ENCODE measurements around the gene XIAP. TPM values are rescaled to one million over a fixed set of nuclear protein-coding genes. Genes with fewer than 3 reads are reported as not detected.

XIAP gene
- total and polyA plus RNA-seq, 9 of the 15 experiments (the other 6 are each of a cell fraction or from before 2014, with no cell fraction given), result 5.7 to 40.5 (median 19.8) TPM

DNA sequence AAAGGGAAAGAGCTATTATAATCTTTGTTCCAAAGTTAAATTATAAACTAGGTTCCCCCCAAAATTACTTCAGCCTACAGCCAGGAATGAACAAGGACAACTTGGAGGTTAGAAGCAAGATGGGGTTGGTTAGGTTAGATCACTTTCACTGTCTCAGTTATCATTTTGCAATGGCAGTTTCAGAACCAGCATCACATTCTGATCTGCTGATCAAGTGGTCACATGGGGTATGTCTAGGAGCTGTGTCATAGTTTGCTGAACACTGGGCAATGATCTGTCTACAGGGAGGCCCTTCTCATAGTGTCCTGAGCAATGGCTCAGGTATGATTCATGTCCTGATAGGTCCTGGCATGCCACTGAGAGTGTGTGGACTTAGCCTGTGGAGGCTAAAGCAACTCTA, 41.6 kb upstream of the XIAP start:
- DNase-seq (ENCODE audit: extremely low read depth in 1 of 4, low spot score in 3 of 4), result no peak
- Histone ChIP-seq H3K4me3 (no peak overlapping the region), H3K4me1 (replicated peaks in 1 of 2; ENCODE audit: control insufficient read depth in 2 of 2, insufficient read depth in 2 of 2, low read length in 2 of 2) (no peaks in the 10 kb centered on the region; a peak in 1 of 5 replicates), H3K4me2 (ENCODE audit: insufficient read depth, low read length) (no peak overlapping the region), H3K79me2 (ENCODE audit: control insufficient read depth, insufficient read depth, low read length) (no peaks in the 10 kb centered on the region), H3K27me3 (ENCODE audit: control insufficient read depth in 2 of 2, insufficient read depth in 2 of 2, low read length in 2 of 2) (no peaks in the 10 kb centered on the region), H3K9me3 (replicated peaks; ENCODE audit: control insufficient read depth, insufficient read depth, low read depth, low read length) (no peaks in the 10 kb centered on the region), H3K36me3 (ENCODE audit: control insufficient read depth, insufficient read depth, low read length) (no peaks in the 10 kb centered on the region), H4K20me1 (replicated peaks; ENCODE audit: control insufficient read depth, insufficient read depth, low read length) (no peaks in the 10 kb centered on the region), H2AFZ (ENCODE audit: low read depth, low read length) (no peak overlapping the region), H3K9ac (ENCODE audit: insufficient read depth in 1 of 2, low read depth in 2 of 2, low read length in 2 of 2) (no peak overlapping the region), H3K27ac (ENCODE audit: extremely low read depth, low read depth, low read length) (no peak overlapping the region), H3K9me1 (ENCODE audit: control insufficient read depth, insufficient read depth, low read length) (no peaks in the 10 kb centered on the region)
- no TSS peak for BruUV-seq (replicated peaks)
- intact Hi-C loops (cut with micrococcal nuclease), result no loop called here
- in situ Hi-C loops (cut with MboI), result no loop called here
- TF ChIP-seq PRPF4 (IDR thresholded peaks at IDR 0.05; ENCODE audit: insufficient read depth, low read depth, low read length, poor library complexity, severe bottlenecking) (no peak), USF1 (CRISPR knock-in tag; IDR thresholded peaks at IDR 0.05) (0 out of 2 replicates have a peak, but pooled peaks have one; percentile 10)
- ChIA-PET POLR2A (no interaction called here), CTCF (ENCODE audit: low intra/inter-chr PET ratio) (interaction anchor here (0.7 kb wide), 1 partner anchor 159 kb away, joined by 3 read pairs; no protein-coding TSS in a partner anchor)
- FAIRE-seq, result no peak
- no peak for ATAC-seq

GRCh38 chrX:123822965-123823364, 36.9 kb upstream of the XIAP start:
- Histone ChIP-seq H2AFZ (ENCODE audit: low read depth, low read length) (no peak overlapping the region), H3K9me3 (replicated peaks; ENCODE audit: control insufficient read depth, insufficient read depth, low read depth, low read length) (no peaks in the 10 kb centered on the region), H3K27me3 (ENCODE audit: control insufficient read depth in 2 of 2, insufficient read depth in 2 of 2, low read length in 2 of 2) (no peaks in the 10 kb centered on the region), H3K27ac (ENCODE audit: extremely low read depth, low read depth, low read length) (no peak overlapping the region), H3K4me2 (ENCODE audit: insufficient read depth, low read length) (no peak overlapping the region), H4K20me1 (replicated peaks; ENCODE audit: control insufficient read depth, insufficient read depth, low read length) (no peaks in the 10 kb centered on the region), H3K4me3 (no peak overlapping the region), H3K36me3 (ENCODE audit: control insufficient read depth, insufficient read depth, low read length) (no peaks in the 10 kb centered on the region), H3K9me1 (ENCODE audit: control insufficient read depth, insufficient read depth, low read length) (no peaks in the 10 kb centered on the region), H3K79me2 (ENCODE audit: control insufficient read depth, insufficient read depth, low read length) (no peaks in the 10 kb centered on the region), H3K4me1 (replicated peaks in 1 of 2; ENCODE audit: control insufficient read depth in 2 of 2, insufficient read depth in 2 of 2, low read length in 2 of 2) (peaks cover 0 to 11% of the 10 kb centered on the region in 2 experiments; a peak in 4 of 5 replicates), H3K9ac (ENCODE audit: insufficient read depth in 1 of 2, low read depth in 2 of 2, low read length in 2 of 2) (no peak overlapping the region)
- intact Hi-C loops (cut with micrococcal nuclease) (no loop called here), in situ Hi-C loops (cut with MboI) (no loop called here)
- ChIA-PET CTCF (ENCODE audit: low intra/inter-chr PET ratio) (no interaction called here), POLR2A (no interaction called here)
- DNase-seq (ENCODE audit: extremely low read depth in 1 of 4, low spot score in 3 of 4), result no peak
- 8% methylated on average over 1 of the region's 1 CpG for WGBS (ENCODE audit: insufficient coverage, low coverage, missing lambda C conversion rate)
- no TSS peak for BruUV-seq (replicated peaks)
- no peak for ATAC-seq
- no peak for FAIRE-seq
- TF ChIP-seq ZNF23 (CRISPR knock-in tag; IDR thresholded peaks at IDR 0.05) (no peak), ZBTB12 (CRISPR knock-in tag; IDR thresholded peaks at IDR 0.05) (no peak), PHTF2 (CRISPR knock-in tag; IDR thresholded peaks at IDR 0.05) (no peak), ZNF695 (CRISPR knock-in tag; IDR thresholded peaks at IDR 0.05) (no peak), GABPB2 (CRISPR knock-in tag; conservative IDR thresholded peaks at IDR 0.05) (no peak), ZKSCAN8 (CRISPR knock-in tag; IDR thresholded peaks at IDR 0.05) (no peak), HEY1 (CRISPR knock-in tag; IDR thresholded peaks at IDR 0.05; ENCODE audit: borderline replicate concordance) (no peak)
- TF ChIP-seq, protein P1, sequence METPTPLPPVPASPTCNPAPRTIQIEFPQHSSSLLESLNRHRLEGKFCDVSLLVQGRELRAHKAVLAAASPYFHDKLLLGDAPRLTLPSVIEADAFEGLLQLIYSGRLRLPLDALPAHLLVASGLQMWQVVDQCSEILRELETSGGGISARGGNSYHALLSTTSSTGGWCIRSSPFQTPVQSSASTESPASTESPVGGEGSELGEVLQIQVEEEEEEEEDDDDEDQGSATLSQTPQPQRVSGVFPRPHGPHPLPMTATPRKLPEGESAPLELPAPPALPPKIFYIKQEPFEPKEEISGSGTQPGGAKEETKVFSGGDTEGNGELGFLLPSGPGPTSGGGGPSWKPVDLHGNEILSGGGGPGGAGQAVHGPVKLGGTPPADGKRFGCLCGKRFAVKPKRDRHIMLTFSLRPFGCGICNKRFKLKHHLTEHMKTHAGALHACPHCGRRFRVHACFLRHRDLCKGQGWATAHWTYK (CRISPR knock-in tag; IDR thresholded peaks at IDR 0.05), result no peak
- TF ChIP-seq, protein P2, sequence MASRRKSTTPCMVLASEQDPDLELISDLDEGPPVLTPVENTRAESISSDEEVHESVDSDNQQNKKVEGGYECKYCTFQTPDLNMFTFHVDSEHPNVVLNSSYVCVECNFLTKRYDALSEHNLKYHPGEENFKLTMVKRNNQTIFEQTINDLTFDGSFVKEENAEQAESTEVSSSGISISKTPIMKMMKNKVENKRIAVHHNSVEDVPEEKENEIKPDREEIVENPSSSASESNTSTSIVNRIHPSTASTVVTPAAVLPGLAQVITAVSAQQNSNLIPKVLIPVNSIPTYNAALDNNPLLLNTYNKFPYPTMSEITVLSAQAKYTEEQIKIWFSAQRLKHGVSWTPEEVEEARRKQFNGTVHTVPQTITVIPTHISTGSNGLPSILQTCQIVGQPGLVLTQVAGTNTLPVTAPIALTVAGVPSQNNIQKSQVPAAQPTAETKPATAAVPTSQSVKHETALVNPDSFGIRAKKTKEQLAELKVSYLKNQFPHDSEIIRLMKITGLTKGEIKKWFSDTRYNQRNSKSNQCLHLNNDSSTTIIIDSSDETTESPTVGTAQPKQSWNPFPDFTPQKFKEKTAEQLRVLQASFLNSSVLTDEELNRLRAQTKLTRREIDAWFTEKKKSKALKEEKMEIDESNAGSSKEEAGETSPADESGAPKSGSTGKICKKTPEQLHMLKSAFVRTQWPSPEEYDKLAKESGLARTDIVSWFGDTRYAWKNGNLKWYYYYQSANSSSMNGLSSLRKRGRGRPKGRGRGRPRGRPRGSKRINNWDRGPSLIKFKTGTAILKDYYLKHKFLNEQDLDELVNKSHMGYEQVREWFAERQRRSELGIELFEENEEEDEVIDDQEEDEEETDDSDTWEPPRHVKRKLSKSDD (conservative IDR thresholded peaks at IDR 0.05; ENCODE audit: low read length), result no peak
